HG02885 (cell line): ENCODE measurements around the gene AIMP1.

Experiments used
- ATAC-seq: cut with Tn5 transposase; IDR thresholded peaks from one replicate; pipeline ENCODE4 v1.9.1; 2021; ENCODE audit warnings: mild to moderate bottlenecking; ENCODE audit not compliant: unreplicated experiment, poor library complexity

The AIMP1 gene

GRCh38 chr4:106315968-106316772 lies at the start of gene AIMP1, which contains the start of gene TBCK:
Gene AIMP1, plus strand, starts transcription at chr4:106316550. Its CDS starts 8,460 bp downstream, at chr4:106325010.
Gene TBCK, minus strand, starts transcription at chr4:106316209. Its CDS starts 7,249 bp downstream, at chr4:106308960.
- peak; percentile 89 for ATAC-seq

GRCh38 chr4:106268786-106269185 lies 47.6 kb upstream of the AIMP1 start:
- ATAC-seq = no peak

GRCh38 chr4:106269711-106270110 lies 46.6 kb upstream of the AIMP1 start:
- ATAC-seq = no peak

GRCh38 chr4:106270736-106271135 lies 45.6 kb upstream of the AIMP1 start:
- ATAC-seq = no peak

GRCh38 chr4:106273831-106274230 lies 42.5 kb upstream of the AIMP1 start:
- ATAC-seq = no peak

DNA sequence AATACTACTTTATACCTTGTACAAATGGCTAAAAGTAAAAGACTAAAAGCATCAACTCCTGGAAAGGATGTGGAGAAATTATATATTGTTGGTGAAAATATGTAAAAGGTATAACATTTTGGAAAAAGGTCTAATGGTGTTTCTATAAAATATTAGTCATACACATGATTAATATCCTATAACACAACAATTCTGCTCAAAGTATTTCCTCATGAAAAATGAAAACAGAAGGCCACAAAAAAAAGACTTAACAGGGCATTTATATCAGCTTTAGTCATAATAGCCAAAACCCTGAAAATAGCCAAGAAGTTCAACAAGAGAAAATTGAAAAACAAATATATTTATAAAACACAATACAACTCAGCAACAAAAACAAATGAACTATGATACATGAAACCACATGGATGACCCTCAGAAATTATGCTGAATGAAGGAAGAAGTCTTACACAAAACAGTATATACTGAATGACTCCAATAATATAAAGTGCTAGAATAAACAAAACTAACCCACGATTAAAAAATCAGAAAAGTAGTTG lies 39.1 kb upstream of the AIMP1 start:
- ATAC-seq = no peak

DNA sequence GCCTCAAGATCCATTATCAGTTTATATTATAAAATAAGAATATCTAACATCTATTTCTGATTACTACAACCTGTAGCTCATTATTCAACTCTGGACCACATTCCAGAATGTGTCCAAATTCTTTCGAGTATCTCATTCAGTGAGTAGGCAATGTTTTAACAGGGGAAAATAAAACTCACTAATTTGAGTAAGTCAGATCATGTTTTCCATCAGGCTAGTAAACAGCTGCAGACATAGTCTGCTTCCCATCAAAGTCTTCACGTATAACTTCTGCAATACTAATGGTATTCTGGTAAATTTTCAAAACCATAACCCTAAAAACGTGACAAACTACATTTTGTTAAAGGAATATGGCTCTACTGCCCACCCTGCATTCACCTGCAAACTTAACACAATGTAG lies 32.1 kb upstream of the AIMP1 start:
- no peak for ATAC-seq

GRCh38 chr4:106286611-106287010 lies 29.7 kb upstream of the AIMP1 start:
- no peak for ATAC-seq

DNA sequence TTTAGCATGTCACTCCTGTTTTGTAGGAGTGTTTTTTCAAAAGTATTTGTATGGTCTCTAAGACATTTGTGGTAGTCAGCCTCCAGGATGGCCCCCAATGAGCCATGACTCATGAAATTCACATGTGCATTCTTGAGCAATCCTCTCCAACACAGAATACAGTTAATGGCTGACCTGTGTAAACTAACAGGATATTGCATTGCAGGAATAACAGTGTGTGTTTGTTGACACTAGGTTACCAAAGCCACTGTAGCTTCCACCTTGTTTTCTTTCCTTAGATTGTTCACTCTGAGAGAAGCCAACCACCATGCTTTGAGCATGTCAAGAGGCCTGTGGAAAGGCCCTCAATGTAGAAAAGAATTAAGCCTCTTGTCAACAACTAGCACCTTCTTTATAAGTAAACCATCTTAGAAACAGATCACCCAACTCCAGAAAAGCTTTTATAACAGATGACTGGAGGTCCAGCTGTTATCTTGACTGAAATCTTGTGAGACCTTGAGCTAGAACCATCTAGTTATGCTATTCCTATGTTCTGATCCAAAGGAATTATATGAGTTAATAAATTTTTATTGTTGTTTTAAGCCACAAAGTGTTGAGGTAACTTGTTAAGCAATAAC lies 28.9 kb upstream of the AIMP1 start:
- ATAC-seq = no peak

- ATAC-seq = no peak
These were observed 26.6 kb upstream of the AIMP1 start for GRCh38 chr4:106289737-106290136.

- no peak for ATAC-seq
These were observed 24.7 kb upstream of the AIMP1 start for GRCh38 chr4:106291678-106292077.

DNA sequence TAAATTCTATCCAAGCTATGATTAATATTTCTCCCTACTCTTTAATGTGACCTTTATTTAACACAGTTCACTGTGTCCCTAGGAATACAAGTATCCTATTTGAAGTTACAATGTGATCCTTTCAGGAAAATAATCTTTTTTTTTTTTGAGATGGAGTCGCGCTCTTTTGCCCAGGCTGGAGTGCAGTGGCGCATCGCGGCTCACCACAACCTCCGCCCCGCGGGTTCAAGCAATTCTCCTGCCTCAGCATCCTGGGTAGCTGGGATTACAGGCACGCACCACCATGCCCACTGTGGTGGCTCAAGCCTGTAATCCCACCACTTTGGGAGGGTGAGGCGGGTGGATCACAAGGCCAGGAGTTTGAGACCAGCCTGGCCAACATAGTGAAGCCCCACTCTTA lies 22.3 kb upstream of the AIMP1 start:
- no peak for ATAC-seq

- ATAC-seq = no peak
These were observed 18.9 kb upstream of the AIMP1 start for GRCh38 chr4:106297245-106298035.

DNA sequence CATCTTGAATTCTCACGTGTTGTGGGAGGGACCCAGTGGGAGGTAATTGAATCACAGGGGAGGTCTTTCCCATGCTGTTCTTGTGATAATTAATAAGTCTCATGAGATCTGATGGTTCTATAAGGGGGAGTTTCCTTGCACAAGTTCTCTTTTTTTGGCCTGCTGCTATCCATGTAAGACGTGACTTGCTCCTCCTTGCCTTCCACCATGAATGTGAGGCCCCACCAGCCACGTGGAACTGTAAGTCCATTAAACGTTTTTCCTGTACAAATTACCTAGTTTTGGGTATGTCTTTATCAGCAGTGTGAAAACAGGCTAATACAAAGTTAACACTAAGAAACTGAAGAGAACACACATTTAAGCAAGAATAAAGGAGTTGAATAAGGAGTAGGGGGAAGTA lies 16.4 kb upstream of the AIMP1 start:
- no peak for ATAC-seq

DNA sequence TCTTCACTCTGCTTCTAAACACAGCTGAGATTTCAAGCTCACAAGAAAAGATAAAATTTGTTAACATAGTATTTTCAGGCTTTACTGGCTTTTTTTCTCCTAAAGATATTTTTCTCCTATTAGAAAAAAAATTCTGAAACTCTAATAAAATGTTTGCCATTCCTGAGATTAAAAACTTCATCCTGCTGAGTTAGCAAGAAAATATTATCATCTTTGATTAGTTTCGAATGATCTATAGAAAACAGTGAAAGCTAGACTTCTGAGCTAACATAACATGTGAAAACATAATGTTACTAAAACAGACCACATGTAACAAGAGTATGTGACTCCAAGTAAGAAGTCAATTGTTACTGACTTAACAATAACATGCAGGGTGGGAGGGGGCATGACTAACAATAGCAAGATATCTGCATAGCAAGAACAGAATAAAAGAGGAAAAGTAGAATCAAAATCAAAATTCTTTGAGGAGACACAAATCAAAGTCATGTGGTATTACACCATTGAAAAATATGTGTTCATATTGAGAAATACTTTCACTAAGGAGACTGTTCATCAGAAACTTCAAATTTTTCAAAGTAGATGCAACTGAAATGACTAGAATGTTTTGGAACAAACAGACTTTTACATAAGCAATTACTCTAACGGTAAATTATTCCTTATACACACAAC lies 14.8 kb upstream of the AIMP1 start:
- ATAC-seq = no peak

DNA sequence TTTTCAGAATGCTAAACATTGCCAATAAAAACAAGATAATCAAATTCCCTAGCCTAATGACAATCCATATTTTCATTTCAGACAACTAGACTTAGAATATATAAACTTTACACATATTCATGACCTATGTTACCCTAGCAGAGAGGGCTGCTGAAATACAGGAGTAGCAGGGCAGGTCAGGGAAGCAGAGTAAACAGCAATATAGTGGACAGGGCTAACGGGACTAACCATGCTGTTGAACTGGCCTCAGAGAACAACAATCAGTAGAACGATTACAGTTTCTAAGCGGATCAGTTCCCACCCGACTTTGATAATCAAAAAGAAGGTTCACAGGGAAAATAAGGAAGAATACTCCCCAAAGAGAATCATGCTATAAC lies 14.3 kb upstream of the AIMP1 start:
- no peak for ATAC-seq

DNA sequence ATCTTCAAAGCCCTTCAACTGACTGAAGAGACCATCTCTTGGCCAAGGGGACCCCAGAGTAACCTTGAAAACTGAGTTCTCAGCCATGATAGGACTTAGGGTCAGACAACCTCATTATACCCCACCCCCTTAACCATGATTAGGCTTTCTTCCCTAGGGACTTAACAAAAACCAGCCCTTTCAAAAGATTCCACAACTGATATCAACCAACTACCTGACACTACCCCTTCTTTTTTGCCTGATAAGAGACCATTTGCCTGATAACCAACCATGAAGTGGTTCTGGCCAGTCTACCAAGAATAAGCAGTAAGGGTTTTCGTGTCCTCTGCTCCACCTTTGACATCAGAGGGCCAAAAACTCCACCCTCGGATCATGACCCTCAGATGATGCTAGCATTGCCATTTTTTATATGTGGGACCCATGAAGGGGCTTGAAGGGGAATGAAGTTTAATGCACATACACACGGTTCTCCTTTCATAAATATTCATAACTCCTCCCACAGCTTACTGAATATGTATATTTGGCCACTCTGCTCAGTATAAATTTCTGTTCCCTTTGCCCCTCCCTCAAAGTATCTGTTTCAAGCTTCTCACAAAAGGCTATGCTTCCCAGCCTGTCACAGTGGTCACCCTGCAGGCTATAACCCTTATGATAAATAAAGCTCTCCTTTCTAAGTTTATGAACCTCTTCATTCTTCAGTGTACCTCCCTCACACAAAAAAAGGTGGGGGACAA lies 12.6 kb upstream of the AIMP1 start:
- ATAC-seq = no peak

GRCh38 chr4:106304632-106305031 lies 11.7 kb upstream of the AIMP1 start:
- ATAC-seq = no peak

GRCh38 chr4:106305435-106306055 lies 10.8 kb upstream of the AIMP1 start:
- no peak for ATAC-seq
